Thyroid gland (tissue), 4 donors: Measurements from ENCODE around the gene FLT1. TPM values are rescaled to one million over a fixed set of nuclear protein-coding genes. Genes with fewer than 3 reads are reported as not detected.

Experiments used
- DNase-seq, 2 donors: peaks; one replicate each; pipeline ENCODE4 v3.0.0-alpha.2; 2019
- H3K27ac ChIP-seq, 3 donors: fragments of 200-600 bp; sonication (generic); 1 replicate in 2 of 3; 2 replicates in 1 of 3; pipeline ENCODE4 v1.5.1; 2016 to 2019; ENCODE audit warnings: mild to moderate bottlenecking in 1 of 3, moderate library complexity in 1 of 3
- H3K27me3 ChIP-seq: fragments of 200-600 bp; sonication (generic); one replicate; pipeline ENCODE4 v1.5.1; 2019
- H3K36me3 ChIP-seq, 2 donors: fragments of 200-600 bp; sonication (generic); one replicate each; pipeline ENCODE4 v1.5.1; 2016 to 2019
- H3K4me1 ChIP-seq, 2 donors: fragments of 200-600 bp; sonication (generic); one replicate each; pipeline ENCODE4 v1.5.1; 2017 to 2019
- H3K4me3 ChIP-seq, 3 donors: fragments of 200-600 bp; sonication (generic); replicated peaks in 1 of 3; 1 replicate in 2 of 3; 2 replicates in 1 of 3; pipeline ENCODE4 v1.5.1; 2016; ENCODE audit warnings: mild to moderate bottlenecking in 1 of 3
- H3K9me3 ChIP-seq: fragments of 200-600 bp; sonication (generic); one replicate; pipeline ENCODE4 v1.5.1; 2017
- CTCF ChIP-seq, 6 experiments: fragments of 200-600 bp in 3 of 6; fragments of 450-650 bp in 3 of 6; sonication (generic) in 3 of 6; IDR thresholded peaks; one replicate each; pipeline ENCODE4 v1.5.1; 2016 to 2019; ENCODE audit warnings: antibody characterized with exemption in 6 of 6, mild to moderate bottlenecking in 2 of 6, inconsistent platforms in 1 of 6, moderate library complexity in 1 of 6
- POLR2A ChIP-seq, 2 donors: fragments of 450-650 bp; IDR thresholded peaks; one replicate each; pipeline ENCODE4 v1.6.1; 2017; ENCODE audit warnings: antibody characterized with exemption in 2 of 2, mild to moderate bottlenecking in 2 of 2, moderate library complexity in 1 of 2
- WGBS, 2 donors: methylation state at CpG; one replicate each; pipeline ENCODE4 v1.1.5; 2017; 5-methylcytosine and 5-hydroxymethylcytosine counted together
- intact Hi-C: fragments of 100-400 bp; cut with DNase I; formaldehyde crosslinking; loops from one replicate; pipeline ENCODE4 v1.15.1; 2023
- total RNA-seq, 4 donors: library from RNA; depleted of rRNA; stranded (reverse); fragments of >200 nt; gene quantifications; one replicate each; pipeline ENCODE4 v1.2.3, GENCODE V29; 2016

FLT1 gene
- total RNA-seq, 4 donors from 2014 or later = 23.4 to 132 (median 44.4) TPM

DNA sequence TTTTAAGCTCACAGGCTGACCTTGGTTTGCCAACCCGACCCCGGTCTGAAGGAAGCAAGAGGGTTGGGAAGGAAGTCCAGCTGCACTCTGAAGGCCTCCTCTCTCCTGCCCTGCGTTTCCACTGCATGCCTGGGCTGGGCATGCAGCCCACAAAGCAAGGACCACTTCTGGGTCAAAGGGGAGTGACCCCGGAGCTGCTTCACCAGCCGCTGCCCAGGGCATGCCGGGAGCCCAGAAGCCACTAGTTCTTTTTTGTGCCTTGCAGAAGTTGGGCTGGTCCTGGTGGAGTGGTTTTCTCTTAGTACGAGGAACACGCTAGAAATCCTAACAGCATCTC lies 166.7 kb downstream of the FLT1 start:
- Histone ChIP-seq H3K9me3 (no peaks in the 10 kb centered on the region), H3K36me3 (no peaks in the 10 kb centered on the region), H3K4me3 (no peak overlapping the region), H3K27ac (no peak overlapping the region), H3K27me3 (no peaks in the 10 kb centered on the region), H3K4me1 (peaks cover 0 to 12% of the 10 kb centered on the region in 2 donors)
- DNase-seq = no peak
- intact Hi-C loops = loop anchor here (10.0 kb wide), 2 partner anchors 307 to 467 kb away; no protein-coding TSS in a partner anchor
- 84 to 86% methylated on average over 7 to 8 of the region's 8 CpGs for WGBS, 2 donors
- TF ChIP-seq POLR2A (IDR thresholded peaks at IDR 0.05) (no peak), CTCF (IDR thresholded peaks at IDR 0.05) (no peak)

DNA sequence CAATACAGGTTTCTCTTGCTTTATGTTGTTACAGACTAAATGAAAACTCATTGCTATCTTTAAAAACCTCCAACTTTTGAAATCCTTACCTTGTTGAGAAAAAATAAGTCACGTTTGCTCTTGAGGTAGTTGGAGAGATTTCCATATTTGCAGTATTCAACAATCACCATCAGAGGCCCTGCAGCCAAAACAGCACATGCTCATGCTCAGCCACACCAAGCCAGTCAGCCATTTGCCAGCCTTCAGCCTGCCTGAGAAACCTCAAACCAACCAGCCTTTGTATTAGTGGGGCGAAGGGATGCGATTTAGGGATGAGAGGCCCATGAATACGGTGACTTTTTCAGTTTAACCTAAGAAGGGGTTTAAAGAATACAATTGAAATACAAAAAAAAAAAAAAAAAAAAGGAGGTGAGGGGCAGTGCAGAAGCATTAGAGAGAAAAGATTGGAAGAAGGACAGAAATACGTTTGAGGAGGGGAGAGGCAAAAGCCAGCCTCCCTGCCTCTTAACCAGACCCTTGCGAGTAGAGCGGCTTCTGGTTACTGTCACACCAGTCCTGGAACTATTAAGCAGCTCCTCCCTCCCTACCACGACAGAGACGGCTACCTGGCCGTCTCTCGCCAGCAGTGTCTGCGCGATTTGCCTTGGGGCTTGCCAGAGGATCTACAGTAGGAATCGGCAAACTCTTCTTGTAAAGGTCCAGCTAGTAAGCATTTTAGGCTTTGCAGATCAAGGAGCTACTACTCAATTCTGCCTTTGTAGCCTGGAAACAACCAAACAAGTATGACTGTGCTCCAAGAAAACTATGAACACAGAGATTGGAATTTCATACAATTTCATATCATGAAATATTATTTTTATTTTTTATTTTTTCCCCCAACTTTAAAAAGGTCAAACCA lies 167.3 kb downstream of the FLT1 start:
- no peaks in the 10 kb centered on the region for H3K36me3 ChIP-seq
- H3K27ac ChIP-seq = no peak overlapping the region
- peaks cover 0 to 12% of the 10 kb centered on the region in 2 donors for H3K4me1 ChIP-seq
- DNase-seq = no peak
- no peaks in the 10 kb centered on the region for H3K9me3 ChIP-seq
- 93 to 94% methylated on average over 14 of the region's 14 CpGs for WGBS, 2 donors
- TF ChIP-seq POLR2A (IDR thresholded peaks at IDR 0.05) (no peak), CTCF (IDR thresholded peaks at IDR 0.05) (no peak)
- H3K4me3 ChIP-seq = no peak overlapping the region
- no peaks in the 10 kb centered on the region for H3K27me3 ChIP-seq
- intact Hi-C loops = loop anchor here (10.0 kb wide), 2 partner anchors 307 to 467 kb away; no protein-coding TSS in a partner anchor

DNA sequence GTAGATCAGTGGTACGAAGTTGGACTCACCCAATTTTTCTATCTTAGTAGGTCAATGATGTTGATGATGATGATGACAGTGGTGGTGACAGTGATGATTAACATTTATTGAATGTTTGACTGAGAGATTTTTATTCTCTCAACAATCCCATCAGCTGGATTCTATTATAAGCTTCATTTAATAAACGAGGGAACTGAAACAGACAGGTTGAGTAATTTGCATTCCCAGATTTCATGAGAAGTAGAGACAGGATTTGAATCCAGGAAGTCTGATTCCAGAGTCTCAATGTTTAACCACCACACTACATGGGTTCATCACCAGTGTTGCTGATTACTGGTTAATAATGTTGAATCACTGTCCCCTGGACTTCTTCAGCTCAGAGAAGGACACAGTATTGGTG lies 168.9 kb downstream of the FLT1 start:
- no peak for DNase-seq
- intact Hi-C loops = loop anchor here (10.0 kb wide), 2 partner anchors 309 to 469 kb away; no protein-coding TSS in a partner anchor
- H3K4me1 ChIP-seq = peaks cover 0 to 12% of the 10 kb centered on the region in 2 donors
- WGBS, 2 donors = 81 to 94% methylated on average over 2 of the region's 2 CpGs
- TF ChIP-seq POLR2A (IDR thresholded peaks at IDR 0.05) (no peak), CTCF (IDR thresholded peaks at IDR 0.05) (no peak)
- no peaks in the 10 kb centered on the region for H3K9me3 ChIP-seq
- H3K36me3 ChIP-seq = no peaks in the 10 kb centered on the region
- no peak overlapping the region for H3K4me3 ChIP-seq
- H3K27ac ChIP-seq = no peak overlapping the region
- H3K27me3 ChIP-seq = no peaks in the 10 kb centered on the region

DNA sequence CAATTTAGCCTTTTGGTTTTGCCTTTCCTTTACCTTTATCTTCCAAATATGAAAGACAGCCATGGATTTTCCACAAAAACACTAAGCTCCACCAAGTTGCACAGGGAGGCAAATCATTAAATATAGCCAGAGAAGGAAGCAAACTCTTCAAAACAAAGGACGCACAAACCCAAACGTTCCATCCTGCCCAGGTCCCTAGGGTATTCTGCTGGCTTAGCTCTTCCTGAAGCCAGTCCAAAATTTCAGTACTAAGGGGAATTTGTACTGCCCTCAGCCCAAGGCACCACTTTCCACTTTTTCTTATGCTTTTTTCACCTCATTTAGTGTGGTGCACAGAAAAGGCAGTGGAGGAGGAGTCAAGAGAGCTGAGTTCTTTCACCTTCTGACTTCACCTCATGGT lies 169.9 kb downstream of the FLT1 start:
- no peak overlapping the region for H3K4me3 ChIP-seq
- peaks cover 0 to 11% of the 10 kb centered on the region in 2 donors for H3K4me1 ChIP-seq
- no peak overlapping the region for H3K27ac ChIP-seq
- TF ChIP-seq POLR2A (IDR thresholded peaks at IDR 0.05) = no peak
- TF ChIP-seq CTCF (IDR thresholded peaks at IDR 0.05) = no peak
- no peaks in the 10 kb centered on the region for H3K27me3 ChIP-seq
- WGBS, 2 donors = 47 to 49% methylated on average over 2 of the region's 2 CpGs
- intact Hi-C loops = loop anchor here (10.0 kb wide), 2 partner anchors 310 to 470 kb away; no protein-coding TSS in a partner anchor
- no peak for DNase-seq
- H3K9me3 ChIP-seq = no peaks in the 10 kb centered on the region
- no peaks in the 10 kb centered on the region for H3K36me3 ChIP-seq

DNA sequence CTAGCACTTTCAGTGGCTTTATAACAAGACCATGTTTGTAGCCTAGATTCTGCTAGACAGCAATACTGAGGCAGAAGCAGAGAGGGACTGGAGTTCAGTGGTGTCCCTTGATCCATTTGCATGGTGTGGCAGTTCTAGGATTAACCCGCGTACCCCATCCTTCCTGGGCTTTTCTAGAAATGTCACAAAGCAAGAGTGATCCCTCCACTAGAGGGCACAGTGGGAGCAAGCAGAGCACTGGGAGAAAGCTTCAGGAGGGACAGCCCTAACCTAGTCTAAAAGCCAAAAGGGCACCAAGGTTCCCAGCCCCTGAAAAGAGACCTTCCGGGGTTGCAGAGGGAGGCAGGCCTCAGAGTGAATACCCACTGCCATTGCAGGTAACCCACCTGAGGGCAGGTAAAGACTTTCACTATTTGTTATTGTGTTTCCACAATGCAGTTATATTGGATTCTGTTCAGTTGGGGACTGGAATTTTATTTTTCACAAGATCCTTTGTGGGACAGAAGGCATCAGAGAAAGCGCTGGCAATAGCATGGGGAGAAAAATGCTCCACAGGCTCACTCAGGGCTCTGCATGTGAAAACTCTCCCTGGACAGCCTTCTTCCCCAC lies 170.6 kb downstream of the FLT1 start:
- H3K4me3 ChIP-seq = no peak overlapping the region

More for the DNA sequence above, 170.6 kb downstream of the FLT1 start:
- no peak overlapping the region for H3K27ac ChIP-seq
- DNase-seq = peak; percentile 58 to 59
- H3K4me1 ChIP-seq = peaks cover 0 to 4% of the 10 kb centered on the region in 2 donors
- TF ChIP-seq CTCF (IDR thresholded peaks at IDR 0.05) (peak; percentile 21 to 76 (median 64)), POLR2A (IDR thresholded peaks at IDR 0.05) (no peak)
- intact Hi-C loops = loop anchor here (10.0 kb wide), 2 partner anchors 311 to 471 kb away; no protein-coding TSS in a partner anchor
- no peaks in the 10 kb centered on the region for H3K9me3 ChIP-seq
- no peaks in the 10 kb centered on the region for H3K36me3 ChIP-seq
- 32 to 38% methylated on average over 4 of the region's 4 CpGs for WGBS, 2 donors
- no peaks in the 10 kb centered on the region for H3K27me3 ChIP-seq
